Panc1 (cell line): ENCODE data around the gene OR6P1. TPM values are rescaled to one million over a fixed set of nuclear protein-coding genes. Genes with fewer than 3 reads are reported as not detected.

ENCODE experiments used
- ATAC-seq: fragments of 200-7000 bp; cut with Tn5 transposase; 2 replicates; pipeline ENCODE4 v1.9.1; 2020; ENCODE audit warnings: mild to moderate bottlenecking, moderate library complexity
- BruUV-seq: library from RNA; stranded (reverse); fragments of 400-500 nt; replicated peaks from 2 replicates; lab custom pipeline; 2021; lab: Mats Ljungman, UMichigan
- CTCF ChIA-PET: fragments of 300-600 bp; sonication (Branson Sonifier 250); formaldehyde crosslinking; loops from one replicate; lab custom pipeline; 2022; ENCODE audit warnings: antibody characterized with exemption; lab: Charles Lee
- POLR2A ChIA-PET: fragments of 300-600 bp; sonication (Branson Sonifier 250); formaldehyde crosslinking; loops from one replicate; lab custom pipeline; 2022; ENCODE audit warnings: antibody characterized with exemption; lab: Charles Lee
- DNase-seq: peaks from one replicate; pipeline ENCODE4 v3.0.0-alpha.2; 2010; ENCODE audit warnings: low read depth, low spot score
- H3K27ac ChIP-seq: 2 replicates; pipeline ENCODE4 v1.5.1; 2011; ENCODE audit warnings: mild to moderate bottlenecking, low read length, inconsistent platforms
- H3K27me3 ChIP-seq: fragments of 200-500 bp; sonication (Bioruptor generic); 2 replicates; pipeline ENCODE4 v1.6.0; 2014; ENCODE audit warnings: low read length, inconsistent platforms; ENCODE audit not compliant: control insufficient read depth, insufficient read depth
- H3K36me3 ChIP-seq: fragments of 200-500 bp; sonication (Bioruptor generic); 2 replicates; pipeline ENCODE4 v1.5.1; 2014; ENCODE audit warnings: inconsistent platforms, mild to moderate bottlenecking, low read length, moderate library complexity; ENCODE audit not compliant: control insufficient read depth, insufficient read depth
- H3K4me1 ChIP-seq: 2 replicates; pipeline ENCODE4 v1.5.1; 2011; ENCODE audit warnings: inconsistent platforms, mild to moderate bottlenecking, low read length, moderate library complexity; ENCODE audit not compliant: control insufficient read depth, insufficient read depth
- H3K4me3 ChIP-seq, 2 experiments: 2 replicates each; pipeline ENCODE4 v1.5.1; 2011 to 2012; ENCODE audit warnings: low read depth in 2 of 2, low read length in 2 of 2, mild to moderate bottlenecking in 2 of 2, inconsistent platforms in 1 of 2, moderate library complexity in 1 of 2
- H3K9me3 ChIP-seq: fragments of 200-500 bp; sonication (Bioruptor generic); 2 replicates; pipeline ENCODE4 v1.5.1; 2014; ENCODE audit warnings: low read depth, mild to moderate bottlenecking, inconsistent platforms, low read length, moderate library complexity; ENCODE audit not compliant: control insufficient read depth, insufficient read depth
- CTCF ChIP-seq: fragments of 450-650 bp; IDR thresholded peaks from 2 replicates; pipeline ENCODE4 v1.5.1; 2017; ENCODE audit warnings: mild to moderate bottlenecking
- POLR2AphosphoS5 ChIP-seq: IDR thresholded peaks from 2 replicates; pipeline ENCODE4 v1.6.1; 2012; ENCODE audit warnings: mild to moderate bottlenecking, low read depth, low read length, moderate library complexity
- REST ChIP-seq, 2 experiments: IDR thresholded peaks; 2 replicates each; pipeline ENCODE4 v1.6.1; 2011 to 2012; ENCODE audit warnings: low read depth in 2 of 2, control low read depth in 1 of 2, low read length in 1 of 2, mild to moderate bottlenecking in 1 of 2, moderate library complexity in 1 of 2; ENCODE audit not compliant: insufficient read depth in 1 of 2
- SIN3A ChIP-seq: IDR thresholded peaks from 2 replicates; pipeline ENCODE4 v1.6.1; 2012; ENCODE audit warnings: low read depth, mild to moderate bottlenecking, low read length, moderate library complexity, borderline replicate concordance; ENCODE audit not compliant: insufficient read depth
- TCF7L2 ChIP-seq: IDR thresholded peaks from 2 replicates; pipeline ENCODE4 v1.6.1; 2011; ENCODE audit warnings: mild to moderate bottlenecking, low read depth, low read length, inconsistent platforms
- in situ Hi-C: cut with HindIII; loops from 2 replicates; pipeline ENCODE4 v1.10.0; 2016; ENCODE audit warnings: low sequenced_read_pairs, low pct_unique_long_range_greater_than_20kb
- intact Hi-C: fragments of 100-400 bp; cut with micrococcal nuclease; formaldehyde crosslinking; loops from one replicate; pipeline ENCODE4 v1.10.0; 2022; ENCODE audit not compliant: unreplicated experiment
- total RNA-seq: library from RNA; stranded (reverse); gene quantifications from one replicate; pipeline ENCODE4 v1.2.1, GENCODE V29; 2021; ENCODE audit not compliant: unreplicated experiment

The OR6P1 gene
- total RNA-seq, 1 experiment from 2014 or later, result not detected

- no peaks in the 10 kb centered on the region for H3K9me3 ChIP-seq
- ATAC-seq, result no peak
- no TSS peak for BruUV-seq
- H3K36me3 ChIP-seq, result no peaks in the 10 kb centered on the region
- in situ Hi-C loops (no loop called here), intact Hi-C loops (no loop called here)
- no peak overlapping the region for H3K27ac ChIP-seq
- ChIA-PET CTCF (no interaction called here), POLR2A (no interaction called here)
- no peaks in the 10 kb centered on the region for H3K27me3 ChIP-seq
- H3K4me3 ChIP-seq, result no peak overlapping the region
- DNase-seq, result no peak
- TF ChIP-seq POLR2AphosphoS5 (no peak), CTCF (no peak), REST (IDR thresholded peaks at IDR 0.05; ENCODE audit: insufficient read depth in 1 of 2, low read depth in 2 of 2, low read length in 1 of 2) (no peak), TCF7L2 (no peak), SIN3A (no peak)
- no peaks in the 10 kb centered on the region for H3K4me1 ChIP-seq
Measured at GRCh38 chr1:158520021-158520420, 50.4 kb downstream of the OR6P1 start.

DNA sequence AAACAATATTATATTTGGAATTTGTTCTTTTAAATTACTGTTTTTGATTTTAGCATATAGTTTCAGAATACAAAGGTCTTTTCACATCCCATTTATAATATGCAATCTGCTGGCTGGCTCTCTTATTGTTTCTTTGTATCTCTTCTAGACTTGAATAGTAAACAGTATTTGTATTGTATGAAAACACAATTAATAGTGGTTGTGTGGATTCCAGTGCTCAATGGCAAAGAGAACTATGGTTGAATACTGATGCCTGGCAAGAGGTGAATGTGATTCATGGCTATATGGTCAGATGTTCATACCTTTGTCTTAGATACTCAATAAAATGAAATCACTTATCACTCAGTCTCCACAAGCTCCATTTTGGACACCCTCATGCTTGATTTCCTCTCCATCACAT, 53.4 kb downstream of the OR6P1 start:
- H3K27me3 ChIP-seq, result no peaks in the 10 kb centered on the region
- no peaks in the 10 kb centered on the region for H3K36me3 ChIP-seq
- no peaks in the 10 kb centered on the region for H3K4me1 ChIP-seq
- ChIA-PET POLR2A (no interaction called here), CTCF (no interaction called here)
- TF ChIP-seq TCF7L2 (no peak), POLR2AphosphoS5 (no peak), CTCF (no peak), REST (IDR thresholded peaks at IDR 0.05; ENCODE audit: insufficient read depth in 1 of 2, low read depth in 2 of 2, low read length in 1 of 2) (no peak), SIN3A (no peak)
- H3K27ac ChIP-seq, result no peak overlapping the region
- in situ Hi-C loops, result no loop called here
- H3K4me3 ChIP-seq, result no peak overlapping the region
- intact Hi-C loops, result no loop called here
- DNase-seq (no peak), ATAC-seq (no peak)
- no TSS peak for BruUV-seq
- no peaks in the 10 kb centered on the region for H3K9me3 ChIP-seq

Other genes with a start within 250 kb of the OR6P1 start
- not detected for gene CD1B, start 239.0 kb downstream of the OR6P1 start, total RNA-seq
- gene CD1E, start 216.7 kb downstream of the OR6P1 start, total RNA-seq, result not detected
- gene OR10T2, start 171.1 kb downstream of the OR6P1 start, total RNA-seq, result not detected
- gene OR10K2, start 144.3 kb downstream of the OR6P1 start, total RNA-seq, result not detected
- gene OR10K1, start 108.7 kb downstream of the OR6P1 start, total RNA-seq, result not detected
- not detected for gene OR10R2, start 98.4 kb downstream of the OR6P1 start, total RNA-seq
- not detected for gene OR6Y1, start 16.2 kb downstream of the OR6P1 start, total RNA-seq
- not detected for gene OR10X1, start 9.3 kb upstream of the OR6P1 start, total RNA-seq
- not detected for gene OR10Z1, start 34.7 kb upstream of the OR6P1 start, total RNA-seq
- gene SPTA1, start 116.1 kb upstream of the OR6P1 start, total RNA-seq, result not detected
- gene OR6K2, start 130.1 kb upstream of the OR6P1 start, total RNA-seq, result not detected
- not detected for gene OR6K3, start 150.1 kb upstream of the OR6P1 start, total RNA-seq
- gene OR6K6, start 184.1 kb upstream of the OR6P1 start, total RNA-seq, result not detected
- not detected for gene OR6N1, start 201.6 kb upstream of the OR6P1 start, total RNA-seq
- gene OR6N2, start 210.6 kb upstream of the OR6P1 start, total RNA-seq, result not detected